ENCODE data around the gene ULBP1. TPM values are rescaled to one million over a fixed set of nuclear protein-coding genes. Genes with fewer than 3 reads are reported as not detected.
A peak's percentile ranks its signal among the peaks of the same experiment; 100 is the strongest.
"Not testable (repeated sequence)": the region's sequence is repeated elsewhere in the genome, so short reads cannot be mapped to it uniquely, and the experiment has no call there.

ULBP1 gene
- 2.6 and 2.8 TPM in 2 replicates for polyA plus RNA-seq (2011; rRNA removed)
- 0.60 and 1.0 TPM in 2 replicates for polyA minus RNA-seq (2011; rRNA and poly(A)+ RNA removed)

DNA sequence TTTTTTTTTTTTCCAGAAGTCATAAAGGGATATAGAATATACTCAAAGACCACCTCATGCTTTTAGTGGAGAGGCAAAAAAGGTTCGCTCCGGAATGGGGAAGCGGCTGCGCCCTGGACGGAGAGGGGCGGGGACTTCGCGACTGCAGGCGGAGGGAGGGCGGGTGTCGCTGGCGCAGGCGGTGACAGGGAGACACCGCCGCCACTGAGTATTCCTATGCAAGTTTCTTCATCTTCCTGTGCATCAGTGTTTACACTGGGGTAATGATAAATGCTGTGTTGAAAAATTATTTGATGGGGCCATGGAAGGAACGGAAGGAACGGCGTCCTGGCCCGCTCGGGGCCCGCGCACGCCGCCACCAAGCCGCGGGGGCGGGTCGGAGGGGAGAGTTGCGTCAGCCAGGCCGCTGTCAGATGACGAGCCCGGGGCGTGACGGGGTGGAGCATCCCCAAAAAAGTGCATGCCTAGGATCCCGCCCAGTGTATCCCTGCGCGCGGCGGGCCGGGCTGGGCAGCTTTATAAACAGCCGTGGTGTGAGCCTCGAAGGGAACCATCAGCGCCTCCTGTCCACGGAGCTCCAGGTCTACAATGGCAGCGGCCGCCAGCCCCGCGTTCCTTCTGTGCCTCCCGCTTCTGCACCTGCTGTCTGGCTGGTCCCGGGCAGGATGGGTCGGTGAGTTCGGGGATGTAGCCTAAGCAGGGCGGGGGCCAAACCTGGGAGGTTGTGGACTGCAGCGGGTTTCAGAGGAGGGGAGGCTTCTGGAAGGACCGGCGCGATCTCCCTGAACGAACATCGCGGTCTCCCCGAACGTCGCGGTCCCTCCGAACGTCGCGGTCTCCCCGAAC is at the start of gene ULBP1:
Gene ULBP1, plus strand, starts transcription at position 482 of the 846 bp plus-strand sequence. Its CDS starts 107 bp downstream, at position 589.
- POLR2A ChIA-PET = no interaction called here
- peak; percentile 66 for DNase-seq (ENCODE audit: low read depth, low spot score)

GRCh38 chr6:149915970-149916865 is 47.5 kb upstream of the ULBP1 start:
- no peak for DNase-seq (ENCODE audit: low read depth, low spot score)
- ChIA-PET POLR2A (no interaction called here), CTCF (no interaction called here)
- H3K9me3 ChIP-seq (ENCODE audit: control insufficient read depth, insufficient read depth, low read length) = no peaks in the 10 kb centered on the region
- no peak for TF ChIP-seq CTCF (IDR thresholded peaks at IDR 0.05; ENCODE audit: low read depth, low read length)
- H3K4me3 ChIP-seq (ENCODE audit: low read depth, low read length) = no peak overlapping the region
- H3K27me3 ChIP-seq (ENCODE audit: control insufficient read depth, insufficient read depth, low read length) = peaks cover 9% of the 10 kb centered on the region
- H3K27ac ChIP-seq (ENCODE audit: low read depth, low read length) = no peak overlapping the region

More for the DNA sequence above, at the start of gene ULBP1:
- no peak; the same call in 1 of the 2 replicates for TF ChIP-seq CTCF (IDR thresholded peaks at IDR 0.05; ENCODE audit: low read depth, low read length)
- H3K27ac ChIP-seq (ENCODE audit: low read depth, low read length) = peak within 1 kb of the TSS; percentile 57
- no peaks in the 10 kb centered on the region; the same call in 1 of the 2 replicates for H3K9me3 ChIP-seq (ENCODE audit: control insufficient read depth, insufficient read depth, low read length)
- CTCF ChIA-PET = interaction anchor here (1.0 kb wide), 1 partner anchor 10 kb away, joined by 3 read pairs; no protein-coding TSS in a partner anchor
- H3K27me3 ChIP-seq (ENCODE audit: control insufficient read depth, insufficient read depth, low read length) = peaks cover 43% of the 10 kb centered on the region
- H3K4me3 ChIP-seq (ENCODE audit: low read depth, low read length) = peak within 1 kb of the TSS; percentile 64

DNA sequence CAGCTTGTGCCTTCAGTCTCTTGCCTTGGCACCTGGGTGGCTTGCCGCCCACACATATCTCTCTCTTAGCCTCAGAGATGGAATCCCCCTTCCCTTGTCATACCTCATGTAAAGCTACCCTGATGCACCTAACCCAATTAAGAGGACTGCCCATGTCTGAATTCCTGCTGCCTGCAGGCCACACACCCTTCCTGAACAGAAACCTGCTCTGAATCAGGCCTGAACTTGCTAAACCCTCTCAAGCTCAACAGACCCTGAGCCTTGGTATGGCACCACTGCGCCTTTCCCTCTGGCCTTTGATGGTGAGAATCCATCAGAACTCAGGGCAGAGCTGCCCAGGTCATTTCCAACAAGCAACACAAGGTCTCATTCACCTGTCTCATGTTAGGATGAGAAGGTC is 46.1 kb upstream of the ULBP1 start:
- CTCF ChIA-PET = interaction anchor here (1.0 kb wide), 1 partner anchor 84 kb away, joined by 3 read pairs; no protein-coding TSS in a partner anchor
- Histone ChIP-seq H3K4me3 (ENCODE audit: low read depth, low read length) (no peak overlapping the region), H3K27ac (ENCODE audit: low read depth, low read length) (no peak overlapping the region), H3K27me3 (ENCODE audit: control insufficient read depth, insufficient read depth, low read length) (peaks cover 9% of the 10 kb centered on the region), H3K9me3 (ENCODE audit: control insufficient read depth, insufficient read depth, low read length) (no peaks in the 10 kb centered on the region; the same call in 1 of the 2 replicates)
- POLR2A ChIA-PET = no interaction called here
- no peak for DNase-seq (ENCODE audit: low read depth, low spot score)
- no peak for TF ChIP-seq CTCF (IDR thresholded peaks at IDR 0.05; ENCODE audit: low read depth, low read length)

- Histone ChIP-seq H3K9me3 (ENCODE audit: control insufficient read depth, insufficient read depth, low read length) (no peaks in the 10 kb centered on the region; the same call in 1 of the 2 replicates), H3K27me3 (ENCODE audit: control insufficient read depth, insufficient read depth, low read length) (peaks cover 9% of the 10 kb centered on the region), H3K27ac (ENCODE audit: low read depth, low read length) (no peak overlapping the region), H3K4me3 (ENCODE audit: low read depth, low read length) (no peak overlapping the region)
- POLR2A ChIA-PET = no interaction called here
- DNase-seq (ENCODE audit: low read depth, low spot score) = no peak
- TF ChIP-seq CTCF (IDR thresholded peaks at IDR 0.05; ENCODE audit: low read depth, low read length) = no peak
- CTCF ChIA-PET = no interaction called here
Observed at GRCh38 chr6:149918151-149918905, 45.4 kb upstream of the ULBP1 start.

GRCh38 chr6:149919126-149919833 is 44.5 kb upstream of the ULBP1 start:
- H3K27ac ChIP-seq (ENCODE audit: low read depth, low read length); POLR2A ChIA-PET; H3K27me3 ChIP-seq (ENCODE audit: control insufficient read depth, insufficient read depth, low read length); H3K4me3 ChIP-seq (ENCODE audit: low read depth, low read length); DNase-seq (ENCODE audit: low read depth, low spot score); CTCF ChIA-PET; H3K9me3 ChIP-seq (ENCODE audit: control insufficient read depth, insufficient read depth, low read length): not testable (repeated sequence)
